GM19372 (cell line): ENCODE measurements around the gene TM9SF4.

Experiments used
- ATAC-seq: cut with Tn5 transposase; IDR thresholded peaks from one replicate; pipeline ENCODE4 v1.9.1; 2021; ENCODE audit warnings: mild to moderate bottlenecking, low read depth, moderate library complexity; ENCODE audit not compliant: unreplicated experiment

The TM9SF4 gene

DNA sequence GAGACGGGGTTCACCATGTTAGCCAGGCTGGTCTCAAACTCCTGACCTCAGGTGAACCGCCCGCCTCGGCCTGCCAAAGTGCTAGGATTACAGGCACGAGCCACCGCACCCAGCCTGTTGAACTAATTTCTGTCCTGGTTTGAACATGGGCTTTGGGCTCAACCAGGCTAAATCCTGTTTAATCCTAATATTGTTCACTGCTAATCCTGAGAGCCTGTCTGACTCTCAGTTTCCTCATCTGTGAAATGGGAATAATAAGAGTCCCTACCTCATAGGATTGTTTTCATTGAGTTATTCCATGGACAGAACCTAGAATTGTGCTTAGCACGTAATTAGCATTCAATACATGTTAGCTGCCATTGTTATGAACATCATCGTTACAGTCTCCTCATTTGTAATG lies 17.4 kb downstream of the TM9SF4 start:
- no peak for ATAC-seq

DNA sequence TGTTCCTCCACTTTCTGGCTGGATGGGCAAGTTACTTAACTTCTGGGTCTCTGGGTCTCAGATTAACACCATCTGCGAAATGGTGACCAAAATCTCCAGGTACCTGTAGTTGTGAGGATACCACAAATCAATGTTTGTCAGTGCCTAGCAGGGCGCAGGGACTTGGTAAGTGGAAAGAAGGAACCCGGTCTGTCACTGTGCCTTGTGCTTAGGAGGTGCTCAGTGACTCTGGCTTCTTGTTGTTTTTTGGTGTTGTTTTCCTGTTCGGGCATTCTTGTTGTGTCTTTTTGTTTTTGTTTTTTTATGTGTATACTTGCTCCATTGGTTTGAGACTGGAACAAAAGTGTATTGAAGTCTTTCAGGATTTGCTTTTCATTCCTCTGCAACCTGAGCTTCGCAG lies 17.8 kb downstream of the TM9SF4 start:
- no peak for ATAC-seq

DNA sequence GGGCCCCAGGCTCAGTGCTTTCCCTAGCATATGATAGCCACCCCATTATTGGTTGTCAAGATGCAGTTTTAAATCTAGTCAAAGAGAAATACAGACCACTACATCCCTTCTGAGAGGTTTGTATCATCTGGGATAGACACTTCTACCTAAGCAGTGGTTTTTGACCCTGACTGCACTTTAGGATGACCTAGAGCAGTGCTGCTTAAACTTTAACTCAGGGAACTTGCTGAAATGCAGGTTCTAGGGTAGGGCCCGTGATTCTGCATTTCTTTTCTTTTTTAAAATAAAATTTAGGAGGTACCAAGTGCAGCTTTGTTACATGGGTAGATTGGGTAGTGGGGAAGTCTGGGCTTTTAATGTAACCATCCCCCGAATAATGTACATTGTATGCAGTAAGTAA lies 18.7 kb downstream of the TM9SF4 start:
- no peak for ATAC-seq

- ATAC-seq = no peak
These were observed 20.3 kb downstream of the TM9SF4 start for GRCh38 chr20:32129863-32130262.

DNA sequence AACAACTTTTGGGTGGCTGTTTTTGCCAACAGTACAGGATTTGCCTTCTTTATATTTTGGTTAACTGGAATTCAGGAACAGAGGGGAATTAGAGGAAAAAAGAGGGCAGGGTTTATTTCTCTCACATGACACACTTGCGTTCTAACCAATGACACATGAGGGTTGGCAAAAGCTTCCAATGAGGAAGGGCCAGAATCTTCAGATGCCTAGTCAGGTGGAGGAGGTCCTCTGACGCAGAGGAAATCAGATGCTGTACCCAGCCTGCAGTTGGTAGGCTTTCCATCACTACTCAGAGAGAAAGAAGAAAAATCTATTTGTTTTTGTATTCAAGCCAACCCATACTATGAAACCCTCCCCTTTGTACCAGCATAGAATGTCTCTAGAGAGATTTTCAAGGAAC lies 20.8 kb downstream of the TM9SF4 start:
- ATAC-seq = no peak

GRCh38 chr20:32130965-32131364 lies 21.5 kb downstream of the TM9SF4 start:
- ATAC-seq = no peak

DNA sequence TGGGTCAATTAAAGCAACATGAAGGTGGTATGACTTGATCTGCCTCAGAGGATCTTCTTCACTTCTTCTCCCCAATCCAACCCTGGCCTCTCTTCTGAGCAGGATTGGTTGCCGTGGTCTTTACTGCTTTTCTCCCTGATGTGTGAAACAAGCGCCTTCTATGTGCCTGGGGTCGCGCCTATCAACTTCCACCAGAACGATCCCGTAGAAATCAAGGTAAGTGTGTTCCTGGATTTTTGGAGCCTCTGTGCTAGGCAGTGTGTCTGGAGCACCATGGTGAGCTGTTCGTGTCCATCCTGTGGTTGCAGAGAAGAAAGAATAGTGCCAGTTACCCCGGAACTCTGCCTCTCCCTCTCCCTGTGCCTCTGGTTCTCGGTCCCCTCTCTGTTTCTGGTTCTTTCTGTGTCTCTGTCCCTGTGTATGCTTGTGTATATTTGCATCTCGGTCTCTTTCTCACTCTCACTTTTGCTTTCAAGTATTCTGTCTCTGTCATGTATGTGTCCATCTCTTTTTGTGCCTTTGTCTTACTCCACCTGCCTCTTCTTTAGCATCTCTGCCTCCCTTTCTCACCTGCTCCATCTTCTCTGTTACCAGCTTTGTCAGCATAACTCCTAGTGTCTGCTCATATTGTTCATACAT lies 23.5 kb downstream of the TM9SF4 start:
- no peak for ATAC-seq

- no peak for ATAC-seq
These were observed 24.5 kb downstream of the TM9SF4 start for GRCh38 chr20:32134026-32134425.

DNA sequence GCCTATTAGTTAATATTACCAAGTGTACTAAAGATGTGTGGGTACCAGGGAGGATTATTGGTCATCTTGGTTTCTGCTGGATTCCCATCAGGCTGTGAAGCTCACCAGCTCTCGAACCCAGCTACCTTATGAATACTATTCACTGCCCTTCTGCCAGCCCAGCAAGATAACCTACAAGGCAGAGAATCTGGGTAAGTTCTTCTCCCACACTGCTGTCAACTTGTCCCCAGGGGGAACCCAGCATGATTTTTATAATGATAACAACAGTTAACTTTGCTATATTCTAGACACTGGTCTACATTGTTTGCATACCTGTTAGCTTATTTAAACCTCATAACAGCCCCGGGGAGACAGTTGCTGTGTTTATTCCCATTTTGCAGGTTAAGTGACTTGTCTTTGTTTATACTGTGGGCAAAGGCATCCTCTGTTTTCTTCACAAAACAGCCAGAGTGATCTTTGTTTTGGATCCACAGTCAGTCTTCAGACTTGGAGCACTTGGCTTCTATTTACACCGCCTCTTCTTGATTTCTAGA lies 26.5 kb downstream of the TM9SF4 start:
- ATAC-seq = no peak

DNA sequence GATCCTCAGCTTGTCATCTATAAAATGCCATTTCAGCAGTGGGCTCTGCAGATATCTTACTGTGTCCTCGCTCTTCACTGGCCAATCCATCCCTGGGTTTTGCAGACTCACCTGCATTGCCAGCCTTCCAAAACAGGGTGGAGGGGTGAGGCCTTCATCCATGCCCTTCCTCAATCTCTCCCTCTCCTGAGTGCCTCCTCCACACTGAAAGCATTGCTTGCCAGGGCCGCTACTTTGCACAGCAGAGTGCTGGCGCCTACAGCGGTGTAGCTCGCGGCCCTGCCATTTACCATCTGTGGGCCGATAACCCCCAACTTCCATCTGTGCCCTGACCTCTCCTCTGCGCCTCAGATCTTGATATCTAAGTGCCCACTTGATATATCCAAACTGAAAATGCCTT lies 29.4 kb downstream of the TM9SF4 start:
- ATAC-seq = no peak

DNA sequence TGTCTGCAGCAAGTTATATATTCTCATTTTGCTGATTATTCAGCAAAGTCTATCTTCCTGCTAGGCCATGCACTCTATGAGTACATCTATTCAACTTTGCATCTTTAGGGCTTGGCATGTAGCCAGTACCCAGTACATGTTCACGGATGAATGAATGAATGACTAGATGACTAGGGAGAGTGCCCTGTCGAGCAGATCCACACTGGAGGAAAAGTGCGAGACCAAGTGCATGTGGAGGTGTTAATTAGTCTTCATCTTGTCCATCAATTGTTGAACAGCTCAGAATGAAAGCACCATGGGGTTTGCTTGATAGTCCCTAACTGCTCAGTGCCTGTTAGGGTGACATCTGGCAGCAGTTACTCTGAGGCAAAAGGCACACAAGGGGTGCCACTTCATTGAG lies 30.4 kb downstream of the TM9SF4 start:
- ATAC-seq = no peak

- ATAC-seq = no peak
These were observed 31.1 kb downstream of the TM9SF4 start for GRCh38 chr20:32140603-32141002.

DNA sequence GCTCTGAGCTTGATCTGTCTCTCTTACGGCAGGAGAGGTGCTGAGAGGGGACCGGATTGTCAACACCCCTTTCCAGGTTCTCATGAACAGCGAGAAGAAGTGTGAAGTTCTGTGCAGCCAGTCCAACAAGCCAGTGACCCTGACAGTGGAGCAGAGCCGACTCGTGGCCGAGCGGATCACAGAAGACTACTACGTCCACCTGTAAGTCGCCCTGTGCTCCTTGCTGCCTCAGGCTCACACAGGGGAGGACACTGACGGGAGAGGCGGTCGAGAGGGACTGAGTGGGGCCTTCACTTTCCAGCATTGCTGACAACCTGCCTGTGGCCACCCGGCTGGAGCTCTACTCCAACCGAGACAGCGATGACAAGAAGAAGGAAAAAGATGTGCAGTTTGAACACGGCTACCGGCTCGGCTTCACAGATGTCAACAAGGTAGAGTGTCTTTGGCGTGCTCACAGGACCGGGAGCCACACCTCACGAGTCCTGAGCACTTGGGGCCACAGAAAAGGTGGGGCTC lies 32.0 kb downstream of the TM9SF4 start:
- no peak for ATAC-seq

DNA sequence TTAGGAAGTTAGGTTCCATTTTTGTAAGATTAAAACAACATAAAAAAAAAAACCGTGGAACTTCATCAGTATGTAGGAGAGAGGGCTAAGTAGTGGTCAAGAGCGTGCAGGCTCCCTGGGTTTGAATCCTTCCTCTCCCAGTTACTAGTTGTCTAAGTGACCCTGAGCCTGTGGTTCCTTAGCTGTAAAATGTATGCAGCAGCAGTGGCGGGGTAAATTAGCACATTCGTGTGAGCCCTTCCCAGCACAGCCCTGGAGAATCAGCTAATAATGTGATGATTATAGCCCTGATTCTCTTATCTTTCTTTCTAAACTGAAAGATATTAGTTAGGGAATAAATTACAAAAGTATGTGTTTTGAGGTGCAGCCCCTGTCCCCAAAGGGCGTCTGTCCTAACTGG lies 32.6 kb downstream of the TM9SF4 start:
- no peak for ATAC-seq

- ATAC-seq = no peak
These were observed 33.5 kb downstream of the TM9SF4 start for GRCh38 chr20:32142991-32143390.

DNA sequence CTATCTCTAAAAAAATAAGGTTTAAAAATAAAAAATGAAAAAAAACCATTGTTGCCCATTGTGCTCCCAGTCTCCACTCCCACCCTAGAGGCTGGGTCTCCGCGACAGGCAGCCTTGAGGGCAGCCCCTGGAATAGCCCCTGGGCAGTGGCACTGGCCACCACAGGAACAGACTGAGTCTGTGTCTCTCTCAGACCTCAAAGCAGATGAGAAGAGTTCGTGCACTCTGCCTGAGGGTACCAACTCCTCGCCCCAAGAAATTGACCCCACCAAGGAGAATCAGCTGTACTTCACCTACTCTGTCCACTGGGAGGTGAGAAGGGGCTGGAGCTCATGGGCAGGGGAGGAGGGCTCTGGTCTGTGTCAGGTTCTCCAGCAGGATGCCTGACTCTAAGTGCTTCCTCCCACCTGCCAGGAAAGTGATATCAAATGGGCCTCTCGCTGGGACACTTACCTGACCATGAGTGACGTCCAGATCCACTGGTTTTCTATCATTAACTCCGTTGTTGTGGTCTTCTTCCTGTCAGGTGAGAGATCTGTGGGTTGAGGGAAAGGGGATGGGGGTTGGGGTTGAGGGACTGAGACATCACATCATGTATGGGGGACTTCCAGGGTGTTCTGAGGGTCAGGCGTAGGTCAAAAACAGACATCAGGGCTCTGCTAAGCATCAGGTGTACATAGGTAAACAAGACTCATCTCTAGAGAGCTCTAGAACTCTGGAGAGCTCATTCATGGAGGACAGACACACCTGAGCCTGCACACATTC lies 35.6 kb downstream of the TM9SF4 start:
- ATAC-seq = no peak

GRCh38 chr20:32149566-32150170 lies 40.2 kb downstream of the TM9SF4 start:
- ATAC-seq = no peak

GRCh38 chr20:32150291-32150848 lies 40.9 kb downstream of the TM9SF4 start:
- ATAC-seq = no peak

DNA sequence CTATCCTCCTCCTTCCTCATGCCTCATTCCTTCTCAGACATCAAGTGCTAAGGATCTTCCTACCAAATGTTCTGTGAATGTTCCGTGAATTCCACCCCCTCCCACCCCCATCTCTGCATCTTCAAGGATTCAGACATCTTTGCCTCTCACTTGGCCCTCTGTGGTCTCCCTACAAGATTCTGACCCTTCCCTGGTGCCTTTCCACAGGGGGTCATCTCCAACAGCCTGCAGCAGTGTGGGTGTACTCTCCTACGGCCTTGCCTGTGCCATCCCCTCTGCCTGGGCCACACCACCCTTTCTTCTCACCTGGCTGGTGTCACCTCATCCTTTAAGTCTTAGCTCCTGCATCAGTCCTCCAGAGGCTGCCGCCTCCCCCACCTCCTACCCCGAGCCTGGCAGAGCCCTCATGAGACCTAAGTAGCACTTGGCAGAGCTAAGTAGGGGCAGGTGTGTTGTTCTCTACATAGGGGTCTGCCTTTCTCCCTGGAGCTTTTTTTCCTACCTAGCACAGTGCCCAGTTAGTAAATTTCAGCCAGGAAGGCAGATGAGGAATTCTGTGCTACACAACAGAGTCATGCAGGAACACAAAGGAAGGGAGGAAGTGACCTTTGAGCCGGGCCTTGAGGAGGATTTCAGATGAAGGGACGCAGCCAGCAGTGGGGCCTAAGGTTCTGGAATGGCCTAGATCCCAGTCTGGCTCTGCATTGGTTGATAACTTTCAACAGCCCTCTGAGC lies 43.1 kb downstream of the TM9SF4 start:
- no peak for ATAC-seq

GRCh38 chr20:32153156-32153665 lies 43.7 kb downstream of the TM9SF4 start:
- no peak for ATAC-seq
